Mucosa of rectum (tissue), 2 donors: Measurements from ENCODE around the gene TNRC18.
"Not testable (repeated sequence)": the region's sequence is repeated elsewhere in the genome, so short reads cannot be mapped to it uniquely, and the experiment has no call there.

ENCODE experiments used
- H3K27ac ChIP-seq, 2 donors: one replicate each; pipeline ENCODE4 v1.7.0; 2013; ENCODE audit warnings: inconsistent platforms in 2 of 2, low read depth in 2 of 2, low read length in 2 of 2
- H3K27me3 ChIP-seq, 2 donors: one replicate each; pipeline ENCODE4 v1.7.0; 2013; ENCODE audit warnings: low read length in 2 of 2; ENCODE audit not compliant: control insufficient read depth in 2 of 2, insufficient read depth in 2 of 2
- H3K36me3 ChIP-seq, 2 donors: one replicate each; pipeline ENCODE4 v1.7.0; 2013; ENCODE audit warnings: low read length in 2 of 2; ENCODE audit not compliant: control insufficient read depth in 2 of 2, insufficient read depth in 2 of 2
- H3K4me1 ChIP-seq, 2 donors: one replicate each; pipeline ENCODE4 v1.7.0; 2013; ENCODE audit warnings: low read length in 2 of 2, mild to moderate bottlenecking in 1 of 2; ENCODE audit not compliant: control insufficient read depth in 2 of 2, insufficient read depth in 2 of 2
- H3K4me3 ChIP-seq, 2 donors: one replicate each; pipeline ENCODE4 v1.7.0; 2013; ENCODE audit warnings: low read length in 2 of 2
- H3K9ac ChIP-seq, 2 donors: one replicate each; pipeline ENCODE4 v1.7.0; 2013; ENCODE audit warnings: low read length in 2 of 2, low read depth in 1 of 2, mild to moderate bottlenecking in 1 of 2
- H3K9me3 ChIP-seq, 2 donors: one replicate each; pipeline ENCODE4 v1.7.0; 2013; ENCODE audit warnings: low read length in 2 of 2; ENCODE audit not compliant: control insufficient read depth in 2 of 2
- donor health status: healthy.
- donor health status: Normal muscosa, but diverticular disease.

TNRC18 gene, protein sequence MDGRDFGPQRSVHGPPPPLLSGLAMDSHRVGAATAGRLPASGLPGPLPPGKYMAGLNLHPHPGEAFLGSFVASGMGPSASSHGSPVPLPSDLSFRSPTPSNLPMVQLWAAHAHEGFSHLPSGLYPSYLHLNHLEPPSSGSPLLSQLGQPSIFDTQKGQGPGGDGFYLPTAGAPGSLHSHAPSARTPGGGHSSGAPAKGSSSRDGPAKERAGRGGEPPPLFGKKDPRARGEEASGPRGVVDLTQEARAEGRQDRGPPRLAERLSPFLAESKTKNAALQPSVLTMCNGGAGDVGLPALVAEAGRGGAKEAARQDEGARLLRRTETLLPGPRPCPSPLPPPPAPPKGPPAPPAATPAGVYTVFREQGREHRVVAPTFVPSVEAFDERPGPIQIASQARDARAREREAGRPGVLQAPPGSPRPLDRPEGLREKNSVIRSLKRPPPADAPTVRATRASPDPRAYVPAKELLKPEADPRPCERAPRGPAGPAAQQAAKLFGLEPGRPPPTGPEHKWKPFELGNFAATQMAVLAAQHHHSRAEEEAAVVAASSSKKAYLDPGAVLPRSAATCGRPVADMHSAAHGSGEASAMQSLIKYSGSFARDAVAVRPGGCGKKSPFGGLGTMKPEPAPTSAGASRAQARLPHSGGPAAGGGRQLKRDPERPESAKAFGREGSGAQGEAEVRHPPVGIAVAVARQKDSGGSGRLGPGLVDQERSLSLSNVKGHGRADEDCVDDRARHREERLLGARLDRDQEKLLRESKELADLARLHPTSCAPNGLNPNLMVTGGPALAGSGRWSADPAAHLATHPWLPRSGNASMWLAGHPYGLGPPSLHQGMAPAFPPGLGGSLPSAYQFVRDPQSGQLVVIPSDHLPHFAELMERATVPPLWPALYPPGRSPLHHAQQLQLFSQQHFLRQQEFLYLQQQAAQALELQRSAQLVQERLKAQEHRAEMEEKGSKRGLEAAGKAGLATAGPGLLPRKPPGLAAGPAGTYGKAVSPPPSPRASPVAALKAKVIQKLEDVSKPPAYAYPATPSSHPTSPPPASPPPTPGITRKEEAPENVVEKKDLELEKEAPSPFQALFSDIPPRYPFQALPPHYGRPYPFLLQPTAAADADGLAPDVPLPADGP (N-terminal part only)

DNA sequence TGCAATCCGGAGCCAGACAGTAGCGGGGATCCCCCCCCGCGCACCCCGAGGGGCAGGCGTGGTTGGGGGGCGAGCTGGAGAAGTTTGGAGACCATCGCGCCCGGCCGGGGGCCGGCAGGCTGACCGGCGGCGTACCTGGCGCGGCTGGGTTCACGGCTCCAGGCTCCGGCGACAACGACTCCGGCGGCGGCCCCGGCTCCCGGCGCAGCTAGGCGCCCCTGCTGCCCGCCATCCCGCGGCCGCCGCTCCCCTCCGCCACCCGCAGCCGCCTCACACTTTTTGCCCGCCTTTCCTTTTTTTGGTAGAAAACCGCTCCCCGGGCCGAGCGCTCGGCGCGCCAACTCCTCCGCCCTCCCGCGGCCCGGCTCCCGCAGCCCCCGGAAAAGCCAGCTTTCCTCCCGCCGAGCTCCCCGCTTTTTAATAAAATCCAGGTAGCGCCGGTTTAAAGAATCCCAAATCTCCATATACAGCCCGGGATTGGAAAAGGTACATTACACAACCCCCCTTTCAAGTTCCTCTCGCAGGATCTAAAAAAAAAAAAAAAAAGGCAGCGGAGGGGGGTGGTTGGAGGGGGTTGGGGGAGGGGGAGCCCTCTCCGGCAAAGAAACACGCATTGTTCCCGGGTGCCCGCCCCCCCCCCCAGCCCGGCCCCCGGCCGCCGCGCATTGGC, at the start of gene TNRC18:
TNRC18 (minus strand) TSS at position 529 of the 670 bp plus-strand sequence. CDS start 2,588 bp downstream, outside the sequence.
- Histone ChIP-seq H3K4me3 (peak within 1 kb of the TSS; percentile 88 to 99), H3K9me3 (no peaks in the 10 kb centered on the region), H3K27me3 (no peaks in the 10 kb centered on the region), H3K36me3 (no peaks in the 10 kb centered on the region), H3K27ac (peak within 1 kb of the TSS; percentile 98 to 99), H3K4me1 (peaks cover 10 to 19% of the 10 kb centered on the region in 2 donors), H3K9ac (peak within 1 kb of the TSS; percentile 94 to 97)

DNA sequence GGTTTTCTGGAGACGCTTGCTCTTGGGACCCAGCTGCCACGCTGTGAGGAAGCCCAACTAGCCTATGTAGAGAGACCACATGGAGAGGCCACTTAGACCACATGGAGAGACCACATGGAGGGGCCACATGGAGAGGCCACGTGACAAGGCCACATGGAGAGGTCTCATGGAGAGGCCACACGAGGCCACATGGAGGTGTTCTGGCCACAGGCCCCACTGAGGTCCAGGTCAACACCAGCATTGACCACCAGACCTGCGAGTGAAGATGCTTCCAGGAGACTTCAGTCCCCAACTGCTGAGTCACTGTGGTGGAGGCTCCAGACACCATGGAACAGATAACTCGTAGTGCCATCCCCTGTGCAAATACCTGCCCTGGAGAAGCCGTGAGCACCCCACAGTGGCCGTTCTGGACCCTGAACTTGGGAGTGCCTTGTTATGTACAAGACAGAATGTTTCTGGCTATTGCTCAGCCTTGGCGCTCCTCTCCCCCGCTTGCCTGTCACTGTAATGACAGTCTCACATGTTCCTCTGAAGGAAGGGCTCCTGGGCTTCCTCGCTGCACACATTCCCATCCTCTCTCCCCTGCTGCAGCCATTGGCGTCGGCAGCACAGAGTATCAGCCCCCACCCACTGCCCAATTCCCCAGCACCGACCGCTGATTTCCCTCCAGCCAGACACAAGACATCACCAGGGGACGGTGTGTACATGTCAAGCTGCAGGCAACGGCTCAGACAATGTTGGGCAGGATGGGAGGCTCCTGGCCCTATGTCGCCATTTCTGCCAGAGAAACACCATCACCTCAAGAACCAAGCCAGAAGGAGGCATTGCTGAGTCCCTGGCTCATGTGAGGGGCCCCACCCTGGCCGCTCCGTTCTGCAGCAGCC, 49.0 kb upstream of the TNRC18 start:
- Histone ChIP-seq H3K27me3 (no peaks in the 10 kb centered on the region), H3K9ac (no peak overlapping the region), H3K9me3 (no peaks in the 10 kb centered on the region), H3K27ac (no peak overlapping the region), H3K36me3 (peaks cover 0 to 2% of the 10 kb centered on the region in 2 donors), H3K4me1 (no peaks in the 10 kb centered on the region), H3K4me3 (no peak overlapping the region)

DNA sequence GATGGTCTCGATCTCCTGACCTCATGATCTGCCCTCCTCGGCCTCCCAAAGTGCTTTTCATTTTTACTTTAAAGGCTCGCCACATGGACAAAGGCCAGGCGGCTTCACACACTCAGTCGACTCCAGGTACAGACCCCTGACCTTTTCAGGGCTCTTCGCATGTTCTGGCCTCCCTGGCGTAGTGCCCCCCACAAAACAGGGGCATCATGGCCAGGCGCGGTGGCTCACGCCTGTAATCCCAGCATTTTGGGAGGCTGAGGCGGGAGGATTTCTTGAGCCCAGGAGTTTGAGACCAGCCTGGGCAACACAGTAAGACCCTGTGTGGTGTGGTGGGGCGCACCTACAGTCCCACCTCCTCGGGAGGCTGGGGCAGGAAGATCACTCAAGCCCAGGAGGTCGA, 48.0 kb upstream of the TNRC18 start:
- H3K27me3 ChIP-seq, H3K9me3 ChIP-seq, H3K27ac ChIP-seq, H3K4me1 ChIP-seq, H3K36me3 ChIP-seq, H3K4me3 ChIP-seq, H3K9ac ChIP-seq: not testable (repeated sequence)

DNA sequence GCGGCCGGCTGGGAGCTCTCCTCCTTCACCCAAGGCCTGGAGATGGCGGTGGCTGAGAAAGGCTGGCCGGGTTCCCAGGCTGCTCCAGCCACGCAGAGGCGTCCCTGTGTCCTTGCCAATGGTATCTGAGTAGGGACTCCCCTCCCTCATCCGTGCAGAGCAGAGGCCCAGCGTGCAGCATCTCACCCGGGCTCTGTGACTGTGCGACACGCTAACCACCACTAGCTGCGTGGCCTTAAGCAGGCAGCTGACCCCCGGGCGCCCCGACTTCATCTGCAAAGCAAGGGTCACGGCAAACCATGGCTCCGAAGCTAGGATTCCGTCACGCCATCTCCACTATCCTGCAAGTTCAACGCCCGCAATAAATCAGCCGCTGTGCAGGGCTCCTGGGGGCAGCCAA, 47.2 kb upstream of the TNRC18 start:
- Histone ChIP-seq H3K9me3 (no peaks in the 10 kb centered on the region), H3K27ac (no peak overlapping the region), H3K9ac (no peak overlapping the region), H3K4me3 (no peak overlapping the region), H3K4me1 (no peaks in the 10 kb centered on the region), H3K27me3 (no peaks in the 10 kb centered on the region), H3K36me3 (peaks cover 0 to 2% of the 10 kb centered on the region in 2 donors)

DNA sequence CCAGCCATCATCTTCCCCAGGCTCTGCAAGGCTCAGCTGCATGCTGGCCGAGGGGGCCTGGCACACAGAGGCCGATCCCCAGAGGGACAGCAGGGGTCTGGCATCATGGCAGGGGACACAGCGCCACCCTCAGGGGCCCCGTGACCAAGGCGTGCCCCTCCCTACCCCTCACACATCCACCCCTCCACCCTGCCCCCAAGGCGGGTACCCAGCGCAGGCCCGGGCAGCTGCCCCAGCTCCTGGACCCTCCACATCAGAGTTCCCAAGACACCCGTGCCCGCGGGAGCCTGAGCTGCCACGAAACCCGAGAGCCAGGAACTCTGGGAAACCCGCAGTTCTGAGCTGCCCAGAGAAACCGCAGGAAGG, 46.5 kb upstream of the TNRC18 start:
- Histone ChIP-seq H3K27ac (no peak overlapping the region), H3K4me1 (no peaks in the 10 kb centered on the region), H3K9me3 (no peaks in the 10 kb centered on the region), H3K9ac (no peak overlapping the region), H3K36me3 (peaks cover 0 to 2% of the 10 kb centered on the region in 2 donors), H3K4me3 (no peak overlapping the region), H3K27me3 (no peaks in the 10 kb centered on the region)

DNA sequence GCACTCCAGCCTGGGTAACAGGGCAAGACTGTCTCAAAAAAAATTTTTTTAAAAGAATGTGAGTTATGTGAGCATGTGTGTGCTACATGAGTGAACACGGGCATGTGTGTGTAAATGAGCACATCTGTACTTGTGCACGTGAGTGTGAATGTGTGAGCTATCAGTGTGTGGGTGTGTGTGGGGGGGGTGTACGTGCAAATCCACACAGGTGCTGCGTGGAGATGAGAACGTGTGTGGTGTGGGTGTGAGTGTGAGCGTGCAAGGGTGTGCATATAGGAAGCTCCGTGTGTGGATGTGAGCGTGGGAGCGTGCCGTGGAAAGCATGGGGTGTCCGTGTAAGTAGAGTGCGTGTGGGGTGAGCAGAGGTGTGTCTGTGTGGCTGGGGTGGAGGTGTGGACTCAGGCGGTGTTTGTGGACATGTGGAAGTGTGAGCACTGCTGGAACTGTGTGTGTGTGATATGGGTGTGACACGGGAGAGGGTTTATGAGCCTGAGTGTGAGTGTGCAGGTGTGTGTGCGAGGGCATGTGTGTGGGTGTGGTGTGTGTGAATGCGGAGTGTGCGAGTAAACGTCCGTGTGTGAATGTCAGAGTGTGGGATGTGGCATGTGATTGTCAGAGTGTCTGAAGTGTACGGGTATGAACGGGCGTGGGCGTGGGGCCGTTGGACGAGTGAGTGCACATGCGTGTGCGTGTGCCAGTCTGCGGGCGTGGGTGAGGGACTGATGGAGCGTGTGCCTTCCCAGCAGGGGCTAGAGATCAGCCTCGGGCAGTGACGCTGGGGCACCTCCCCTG, 45.9 kb upstream of the TNRC18 start:
- no peak overlapping the region for H3K4me3 ChIP-seq
- no peak overlapping the region for H3K9ac ChIP-seq
- H3K4me1 ChIP-seq = no peaks in the 10 kb centered on the region
- no peaks in the 10 kb centered on the region for H3K9me3 ChIP-seq
- no peak overlapping the region for H3K27ac ChIP-seq
- peaks cover 0 to 2% of the 10 kb centered on the region in 2 donors for H3K36me3 ChIP-seq
- no peaks in the 10 kb centered on the region for H3K27me3 ChIP-seq

DNA sequence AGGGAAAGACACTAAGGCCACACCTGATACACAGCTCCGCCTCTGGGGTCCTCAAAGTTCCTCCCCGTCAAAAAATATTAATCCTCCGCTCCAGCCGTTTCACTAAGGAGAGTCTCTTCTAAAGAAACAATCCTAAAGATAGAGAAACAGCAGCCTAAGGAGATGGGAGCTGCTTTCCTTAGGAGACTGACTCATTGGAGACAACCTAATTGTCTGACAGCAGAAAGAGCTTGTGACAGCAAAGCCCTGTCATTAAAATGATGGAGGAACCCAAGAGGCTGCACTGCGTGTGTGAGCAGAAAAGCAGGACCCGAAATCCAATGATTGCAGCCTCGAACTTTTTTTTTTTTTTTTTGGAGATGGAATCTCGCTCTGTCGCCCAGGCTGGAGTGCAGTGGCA, 44.0 kb upstream of the TNRC18 start:
- Histone ChIP-seq H3K9me3 (no peaks in the 10 kb centered on the region), H3K36me3 (peaks cover 0 to 2% of the 10 kb centered on the region in 2 donors), H3K4me1 (no peaks in the 10 kb centered on the region), H3K27me3 (no peaks in the 10 kb centered on the region), H3K27ac (no peak overlapping the region), H3K9ac (no peak overlapping the region), H3K4me3 (no peak overlapping the region)

DNA sequence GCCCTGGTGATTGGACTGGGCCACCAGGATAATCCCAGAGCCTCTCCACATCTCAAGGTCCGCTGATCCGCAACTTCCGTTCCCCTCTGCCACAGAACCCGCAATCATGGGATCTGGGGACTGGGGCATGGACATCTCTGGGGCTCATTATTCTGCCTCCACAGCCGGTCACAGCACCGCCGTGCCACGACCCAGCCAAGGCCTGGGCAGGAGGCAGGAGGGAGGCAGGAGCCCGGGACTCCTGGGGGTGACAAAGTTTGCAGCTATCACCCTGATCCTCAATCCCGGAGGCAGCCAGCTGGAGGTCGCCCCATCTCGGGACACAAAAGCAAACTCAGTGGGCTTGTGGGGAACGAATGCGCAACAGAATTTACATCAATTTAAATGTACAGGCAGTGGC, 42.9 kb upstream of the TNRC18 start:
- Histone ChIP-seq H3K4me1 (no peaks in the 10 kb centered on the region), H3K4me3 (no peak overlapping the region), H3K36me3 (peaks cover 0 to 2% of the 10 kb centered on the region in 2 donors), H3K9ac (no peak overlapping the region), H3K27me3 (no peaks in the 10 kb centered on the region), H3K9me3 (no peaks in the 10 kb centered on the region), H3K27ac (no peak overlapping the region)
